A549 (cell line): ENCODE results near the gene LRP1. TPM values are rescaled to one million over a fixed set of nuclear protein-coding genes. Genes with fewer than 3 reads are reported as not detected.

Experiments used
- ATAC-seq, 2 experiments: fragments of 200-7000 bp in 1 of 2; fragments of >200 bp in 1 of 2; cut with Nextera tagmentation in 1 of 2; cut with Tn5 transposase in 1 of 2; 3 replicates each; pipeline versions ENCODE4 v1.8.0 to v1.9.1; 2018 to 2020; ENCODE audit warnings: mild to moderate bottlenecking in 1 of 2, moderate library complexity in 1 of 2
- CTCF ChIA-PET: fragments of 300-600 bp; sonication (Branson Sonifier 250); formaldehyde crosslinking; extraction: SDS; loops from one replicate; lab custom pipeline; 2021; ENCODE audit warnings: antibody characterized with exemption, inconsistent platforms; lab: Yijun Ruan, JAX
- POLR2A ChIA-PET: fragments of 350-600 bp; formaldehyde crosslinking; extraction: SDS; loops from one replicate; lab custom pipeline; 2021; ENCODE audit warnings: antibody characterized with exemption, inconsistent platforms; lab: Yijun Ruan, JAX
- DNase-seq, 2 experiments: peaks; one replicate each; pipeline versions ENCODE4 v3.0.0 to v3.0.0-alpha.2; 2011 to 2016; ENCODE audit warnings: low read depth in 1 of 2, low spot score in 1 of 2
- FAIRE-seq: peaks from 2 replicates; lab custom pipeline; 2011; peaks lifted over from hg19 to GRCh38; lab: Jason Lieb, UNC
- H3K27ac ChIP-seq, 2 experiments: fragments of >200 bp; sonication (Bioruptor Twin); formaldehyde crosslinking; 3 replicates each; pipeline ENCODE4 v1.5.1; 2016 to 2017
- H3K4me1 ChIP-seq: fragments of >200 bp; sonication (Bioruptor Twin); formaldehyde crosslinking; 3 replicates; pipeline ENCODE4 v1.6.1; 2016
- H3K4me2 ChIP-seq: fragments of >200 bp; sonication (Bioruptor Twin); formaldehyde crosslinking; 3 replicates; pipeline ENCODE4 v1.6.1; 2016
- H3K4me3 ChIP-seq: fragments of >200 bp; sonication (Bioruptor Twin); formaldehyde crosslinking; 3 replicates; pipeline ENCODE4 v1.5.1; 2016
- H3K9me3 ChIP-seq: fragments of >200 bp; sonication (Bioruptor Twin); formaldehyde crosslinking; 3 replicates; pipeline ENCODE4 v1.6.1; 2016
- CBX8 ChIP-seq: fragments of 200-600 bp; sonication (generic); IDR thresholded peaks from 2 replicates; pipeline ENCODE4 v1.6.1; 2016
- CEBPB ChIP-seq, 2 experiments: fragments of >200 bp in 1 of 2; sonication (Bioruptor Twin) in 1 of 2; formaldehyde crosslinking in 1 of 2; IDR thresholded peaks; 2 replicates each; pipeline ENCODE4 v1.6.1; 2012 to 2016
- CHD2 ChIP-seq: fragments of 150-350 bp; IDR thresholded peaks from 2 replicates; pipeline ENCODE4 v1.6.1; 2014; ENCODE audit warnings: low read length; ENCODE audit not compliant: partially characterized antibody
- CHD4 ChIP-seq: fragments of 200-600 bp; sonication (generic); IDR thresholded peaks from 2 replicates; pipeline ENCODE4 v1.6.1; 2016; ENCODE audit warnings: antibody characterized with exemption, mild to moderate bottlenecking, borderline replicate concordance
- EHF ChIP-seq: fragments of 250-450 bp; sonication (Bioruptor Pico); IDR thresholded peaks from 2 replicates; pipeline ENCODE4 v1.5.0; 2020; ENCODE audit warnings: mild to moderate bottlenecking
- EHMT2 ChIP-seq: fragments of 200-600 bp; sonication (generic); IDR thresholded peaks from 2 replicates; pipeline ENCODE4 v1.6.1; 2016; ENCODE audit warnings: antibody characterized with exemption, low read depth, mild to moderate bottlenecking, moderate library complexity
- EP300 ChIP-seq, 2 experiments: fragments of >200 bp; sonication (Bioruptor Twin); formaldehyde crosslinking; IDR thresholded peaks; 2 replicates in 1 of 2; 3 replicates in 1 of 2; pipeline ENCODE4 v1.6.1; 2016 to 2017
- ESRRA ChIP-seq: fragments of 150-350 bp; IDR thresholded peaks from 2 replicates; pipeline ENCODE4 v1.6.1; 2014; ENCODE audit warnings: mild to moderate bottlenecking, low read length, borderline replicate concordance
- GATA3 ChIP-seq: IDR thresholded peaks from 2 replicates; pipeline ENCODE4 v1.6.1; 2012; ENCODE audit warnings: borderline replicate concordance
- HOXB13 ChIP-seq: fragments of 250-450 bp; sonication (Bioruptor Pico); IDR thresholded peaks from 2 replicates; pipeline ENCODE4 v1.5.0; 2020; ENCODE audit warnings: low read depth, mild to moderate bottlenecking, moderate library complexity
- KDM1A ChIP-seq: fragments of 200-600 bp; sonication (generic); IDR thresholded peaks from 2 replicates; pipeline ENCODE4 v1.6.1; 2016; ENCODE audit warnings: low read depth, mild to moderate bottlenecking
- KDM5A ChIP-seq: fragments of 200-600 bp; sonication (generic); IDR thresholded peaks from 2 replicates; pipeline ENCODE4 v1.6.1; 2016; ENCODE audit warnings: antibody characterized with exemption, mild to moderate bottlenecking
- MAFK ChIP-seq: fragments of 450-650 bp; IDR thresholded peaks from 2 replicates; pipeline ENCODE4 v1.6.1; 2014; ENCODE audit not compliant: partially characterized antibody
- MAZ ChIP-seq: fragments of 150-350 bp; IDR thresholded peaks from 2 replicates; pipeline ENCODE4 v1.6.1; 2014; ENCODE audit warnings: antibody characterized with exemption, low read depth, low read length, borderline replicate concordance
- NPAS2 ChIP-seq: fragments of 250-450 bp; sonication (Bioruptor Pico); IDR thresholded peaks from 2 replicates; pipeline ENCODE4 v1.8.0; 2022; ENCODE audit warnings: mild to moderate bottlenecking, moderate library complexity, borderline replicate concordance
- PHF8 ChIP-seq: fragments of 200-600 bp; sonication (generic); IDR thresholded peaks from 2 replicates; pipeline ENCODE4 v1.6.1; 2016; ENCODE audit warnings: low read depth, mild to moderate bottlenecking, antibody characterized with exemption, moderate library complexity, borderline replicate concordance
- RAD21 ChIP-seq, 2 experiments: fragments of >200 bp in 1 of 2; sonication (Bioruptor Twin) in 1 of 2; formaldehyde crosslinking in 1 of 2; IDR thresholded peaks in 1 of 2; conservative IDR thresholded peaks in 1 of 2; 2 replicates in 1 of 2; 3 replicates in 1 of 2; pipeline ENCODE4 v1.6.1; 2012 to 2018; ENCODE audit warnings: inconsistent platforms in 1 of 2
- RCOR1 ChIP-seq: fragments of 150-350 bp; IDR thresholded peaks from 2 replicates; pipeline ENCODE4 v1.6.1; 2014; ENCODE audit warnings: antibody characterized with exemption, low read length, low read depth
- RFX5 ChIP-seq: fragments of 450-650 bp; IDR thresholded peaks from 2 replicates; pipeline ENCODE4 v1.7.1; 2014; ENCODE audit warnings: antibody characterized with exemption, mild to moderate bottlenecking, moderate library complexity
- SREBF2 ChIP-seq: fragments of 450-650 bp; IDR thresholded peaks from 2 replicates; pipeline ENCODE4 v1.6.1; 2014; ENCODE audit warnings: mild to moderate bottlenecking, moderate library complexity
- ZFP36 ChIP-seq: fragments of 450-650 bp; IDR thresholded peaks from 2 replicates; pipeline ENCODE4 v1.6.1; 2014; ENCODE audit warnings: borderline replicate concordance; ENCODE audit not compliant: partially characterized antibody
- ZNF302 ChIP-seq: fragments of 250-450 bp; sonication (Bioruptor Pico); IDR thresholded peaks from 2 replicates; pipeline ENCODE4 v1.9.0; 2021; ENCODE audit warnings: inconsistent platforms, mild to moderate bottlenecking, moderate library complexity
- WGBS: methylation state at CpG from one replicate; pipeline ENCODE4 v1.1.6; 2017; ENCODE audit errors: missing lambda C conversion rate; 5-methylcytosine and 5-hydroxymethylcytosine counted together
- polyA plus RNA-seq, 4 experiments: library from polyadenylated mRNA; depleted of rRNA in 3 of 4; stranded (reverse); fragments of >200 nt; fragmentation: RNase III in 1 of 4; extraction: RNeasy Plus Mini Kit Qiagen cat#74134 plus additional on column Dnase treatment in 1 of 4; gene quantifications; 2 replicates in 3 of 4; 3 replicates in 1 of 4; pipeline ENCODE4 v1.2.3, GENCODE V29; 2011 to 2017
- TF ChIP-seq, protein P1 (sequence below): fragments of >200 bp; sonication (Bioruptor Twin); formaldehyde crosslinking; IDR thresholded peaks from 3 replicates; pipeline ENCODE4 v1.6.1; 2016
- TF ChIP-seq, protein P2 (sequence below): fragments of 200-600 bp; sonication (generic); IDR thresholded peaks from 2 replicates; pipeline ENCODE4 v1.6.1; 2016; ENCODE audit warnings: antibody characterized with exemption, mild to moderate bottlenecking, moderate library complexity
- TF ChIP-seq, protein P3 (sequence below): fragments of 450-650 bp; IDR thresholded peaks from 2 replicates; pipeline ENCODE4 v1.6.1; 2014; ENCODE audit warnings: antibody characterized with exemption
- TF ChIP-seq, protein P4 (sequence below): fragments of 150-350 bp; IDR thresholded peaks from 2 replicates; pipeline ENCODE4 v1.6.1; 2014; ENCODE audit warnings: low read depth, mild to moderate bottlenecking, low read length

The LRP1 gene
- polyA plus RNA-seq, 2 of the 4 experiments (the other 2 are of a cell fraction): 5.6 to 9.4 TPM

DNA sequence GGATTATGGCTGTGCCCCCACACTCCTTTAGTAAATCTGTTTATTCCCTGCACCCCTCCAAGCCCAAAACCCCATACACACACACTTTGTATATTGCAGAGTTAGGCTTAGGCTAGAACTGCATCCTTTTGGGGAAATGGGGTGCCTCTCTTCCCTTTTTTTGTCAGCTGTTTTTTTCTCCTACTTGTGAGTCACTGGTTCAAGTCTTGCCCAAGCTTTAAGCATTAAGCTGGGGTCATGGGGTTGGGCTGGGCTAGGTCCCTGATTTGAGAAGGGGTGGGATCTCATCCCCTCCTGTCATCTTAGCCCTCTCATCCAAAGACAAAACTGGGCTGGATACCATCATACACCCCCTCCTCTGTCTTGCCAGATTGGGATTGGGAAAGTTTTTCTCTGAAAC, 1.6 kb downstream of the LRP1 start:
- ChIA-PET POLR2A (no interaction called here), CTCF (interaction anchor here (0.9 to 20.0 kb wide), 6 partner anchors 12 to 84 kb away, joined by 3 to 1152 read pairs (median 4); no protein-coding TSS in a partner anchor)
- Histone ChIP-seq H3K4me3 (no peak overlapping the region), H3K4me2 (peak overlapping the region; percentile 90), H3K4me1 (peaks cover 43% of the 10 kb centered on the region; the same call in 2 of the 3 replicates), H3K27ac (peak overlapping the region in 1 of 2 experiments; percentile 97; a peak in 3 of 6 replicates), H3K9me3 (no peaks in the 10 kb centered on the region)
- no peak for FAIRE-seq
- no peak for DNase-seq
- TF ChIP-seq CBX8 (no peak), HOXB13 (CRISPR knock-in tag) (no peak), EP300 (IDR thresholded peaks at IDR 0.05) (no peak), EHF (CRISPR knock-in tag) (no peak), NPAS2 (CRISPR knock-in tag) (no peak), ZNF302 (CRISPR knock-in tag) (no peak), MAZ (no peak)
- TF ChIP-seq, protein P1, sequence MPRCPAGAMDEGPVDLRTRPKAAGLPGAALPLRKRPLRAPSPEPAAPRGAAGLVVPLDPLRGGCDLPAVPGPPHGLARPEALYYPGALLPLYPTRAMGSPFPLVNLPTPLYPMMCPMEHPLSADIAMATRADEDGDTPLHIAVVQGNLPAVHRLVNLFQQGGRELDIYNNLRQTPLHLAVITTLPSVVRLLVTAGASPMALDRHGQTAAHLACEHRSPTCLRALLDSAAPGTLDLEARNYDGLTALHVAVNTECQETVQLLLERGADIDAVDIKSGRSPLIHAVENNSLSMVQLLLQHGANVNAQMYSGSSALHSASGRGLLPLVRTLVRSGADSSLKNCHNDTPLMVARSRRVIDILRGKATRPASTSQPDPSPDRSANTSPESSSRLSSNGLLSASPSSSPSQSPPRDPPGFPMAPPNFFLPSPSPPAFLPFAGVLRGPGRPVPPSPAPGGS: no peak
- no peak for ATAC-seq

DNA sequence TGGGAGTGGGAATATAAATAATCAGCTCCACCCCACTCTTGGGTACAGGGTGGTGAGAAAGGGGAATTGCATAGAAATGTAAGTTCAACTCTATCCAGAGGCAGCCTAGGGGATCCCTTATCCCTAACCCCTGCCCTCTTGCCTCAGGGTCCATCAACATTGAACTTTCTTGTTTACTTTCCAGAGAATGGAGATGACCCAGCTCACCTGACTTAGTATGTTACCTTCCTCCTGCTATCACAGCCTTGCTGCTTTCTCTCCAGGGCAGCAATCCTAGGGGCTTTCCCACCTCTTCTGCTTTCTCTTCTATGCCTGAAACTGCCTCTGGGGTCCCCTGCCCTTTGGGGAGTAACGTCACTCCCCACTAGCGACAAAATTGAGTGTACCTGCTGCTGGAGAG, 2.7 kb downstream of the LRP1 start:
- ChIA-PET CTCF (interaction anchor here (0.7 to 20.0 kb wide), 11 partner anchors 9 to 108 kb away, joined by 3 to 1152 read pairs (median 4); partner anchors contain the start of gene STAT6), POLR2A (no interaction called here)
- H3K27ac ChIP-seq: no peak overlapping the region
- WGBS: 96% methylated on average over 2 of the region's 2 CpGs
- no peak for FAIRE-seq
- TF ChIP-seq RAD21 (conservative IDR thresholded peaks at IDR 0.05 in 1 of 2, IDR thresholded peaks at IDR 0.05 in 1 of 2): no peak
- TF ChIP-seq MAZ: no peak
- no peak for TF ChIP-seq ESRRA
- no peak for TF ChIP-seq GATA3
- TF ChIP-seq RCOR1: no peak
- TF ChIP-seq SREBF2: no peak
- TF ChIP-seq, protein P2, sequence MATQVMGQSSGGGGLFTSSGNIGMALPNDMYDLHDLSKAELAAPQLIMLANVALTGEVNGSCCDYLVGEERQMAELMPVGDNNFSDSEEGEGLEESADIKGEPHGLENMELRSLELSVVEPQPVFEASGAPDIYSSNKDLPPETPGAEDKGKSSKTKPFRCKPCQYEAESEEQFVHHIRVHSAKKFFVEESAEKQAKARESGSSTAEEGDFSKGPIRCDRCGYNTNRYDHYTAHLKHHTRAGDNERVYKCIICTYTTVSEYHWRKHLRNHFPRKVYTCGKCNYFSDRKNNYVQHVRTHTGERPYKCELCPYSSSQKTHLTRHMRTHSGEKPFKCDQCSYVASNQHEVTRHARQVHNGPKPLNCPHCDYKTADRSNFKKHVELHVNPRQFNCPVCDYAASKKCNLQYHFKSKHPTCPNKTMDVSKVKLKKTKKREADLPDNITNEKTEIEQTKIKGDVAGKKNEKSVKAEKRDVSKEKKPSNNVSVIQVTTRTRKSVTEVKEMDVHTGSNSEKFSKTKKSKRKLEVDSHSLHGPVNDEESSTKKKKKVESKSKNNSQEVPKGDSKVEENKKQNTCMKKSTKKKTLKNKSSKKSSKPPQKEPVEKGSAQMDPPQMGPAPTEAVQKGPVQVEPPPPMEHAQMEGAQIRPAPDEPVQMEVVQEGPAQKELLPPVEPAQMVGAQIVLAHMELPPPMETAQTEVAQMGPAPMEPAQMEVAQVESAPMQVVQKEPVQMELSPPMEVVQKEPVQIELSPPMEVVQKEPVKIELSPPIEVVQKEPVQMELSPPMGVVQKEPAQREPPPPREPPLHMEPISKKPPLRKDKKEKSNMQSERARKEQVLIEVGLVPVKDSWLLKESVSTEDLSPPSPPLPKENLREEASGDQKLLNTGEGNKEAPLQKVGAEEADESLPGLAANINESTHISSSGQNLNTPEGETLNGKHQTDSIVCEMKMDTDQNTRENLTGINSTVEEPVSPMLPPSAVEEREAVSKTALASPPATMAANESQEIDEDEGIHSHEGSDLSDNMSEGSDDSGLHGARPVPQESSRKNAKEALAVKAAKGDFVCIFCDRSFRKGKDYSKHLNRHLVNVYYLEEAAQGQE: no peak
- no peak for TF ChIP-seq PHF8
- TF ChIP-seq MAFK: no peak
- no peak for TF ChIP-seq EP300 (IDR thresholded peaks at IDR 0.05)
- TF ChIP-seq, all 56 proteins: peak for 0
- ATAC-seq (no peak), DNase-seq (no peak)
- Histone ChIP-seq H3K4me3 (no peak overlapping the region), H3K4me2 (no peak overlapping the region), H3K4me1 (peaks cover 43% of the 10 kb centered on the region; the same call in 2 of the 3 replicates), H3K9me3 (no peaks in the 10 kb centered on the region)

DNA sequence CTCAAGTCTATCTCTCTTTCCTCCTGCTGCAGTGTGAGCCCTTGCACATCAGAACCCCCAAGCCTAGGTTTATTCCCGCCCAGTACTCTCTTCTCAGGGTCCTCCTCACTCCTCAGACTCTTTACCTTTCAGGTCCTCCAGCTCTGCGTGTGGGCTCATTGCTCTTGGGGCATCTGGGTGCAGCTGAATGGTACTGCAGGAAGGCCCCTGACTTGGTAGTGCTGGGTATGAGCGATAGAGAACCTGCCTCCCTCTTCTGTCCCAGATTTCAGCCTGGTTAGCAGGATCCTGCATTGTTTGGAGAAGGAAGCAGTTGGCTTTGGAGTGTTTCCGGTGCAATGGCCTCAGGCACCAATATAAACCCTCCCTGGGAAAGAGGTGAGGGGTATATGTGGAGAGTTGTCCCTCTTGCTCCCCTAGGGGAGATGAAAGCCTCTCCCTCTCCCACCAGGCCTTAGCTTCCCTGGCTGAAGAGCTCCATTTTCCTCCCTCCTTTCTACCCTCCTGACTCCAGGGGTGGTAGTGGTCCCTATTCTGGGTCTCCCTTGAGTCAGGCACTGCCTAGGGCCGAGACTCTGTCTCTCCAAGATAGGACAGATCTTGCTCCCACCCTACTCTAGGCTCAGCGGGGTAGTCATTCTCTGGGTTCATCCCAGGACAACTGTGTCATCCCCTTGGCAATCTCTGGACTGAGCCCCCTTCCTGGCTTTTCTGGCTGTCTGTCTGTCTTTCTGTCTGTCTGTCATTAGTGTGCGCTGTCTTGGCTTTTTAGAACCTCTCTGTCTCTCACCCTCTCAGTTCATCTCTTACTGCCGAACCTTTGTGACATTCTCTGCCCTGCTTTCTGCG, 3.8 kb downstream of the LRP1 start:
- DNase-seq (no peak), ATAC-seq (no peak), FAIRE-seq (no peak)
- ChIA-PET CTCF (interaction anchor here (0.6 to 20.0 kb wide), 8 partner anchors 9 to 129 kb away, joined by 3 to 1152 read pairs (median 5); partner anchors contain the start of gene STAT6), POLR2A (no interaction called here)
- Histone ChIP-seq H3K4me3 (no peak overlapping the region), H3K4me1 (peaks cover 38% of the 10 kb centered on the region; the same call in 2 of the 3 replicates), H3K27ac (peak overlapping the region in 1 of 2 experiments; percentile 57; a peak in 3 of 6 replicates), H3K9me3 (no peaks in the 10 kb centered on the region), H3K4me2 (no peak overlapping the region)
- WGBS: 82% methylated on average over 9 of the region's 9 CpGs
- no peak for TF ChIP-seq CBX8
- no peak for TF ChIP-seq KDM1A
- no peak for TF ChIP-seq NPAS2 (CRISPR knock-in tag)
- TF ChIP-seq CEBPB (IDR thresholded peaks at IDR 0.05): no peak
- TF ChIP-seq RCOR1: no peak
- no peak for TF ChIP-seq RFX5
- TF ChIP-seq, protein P3, sequence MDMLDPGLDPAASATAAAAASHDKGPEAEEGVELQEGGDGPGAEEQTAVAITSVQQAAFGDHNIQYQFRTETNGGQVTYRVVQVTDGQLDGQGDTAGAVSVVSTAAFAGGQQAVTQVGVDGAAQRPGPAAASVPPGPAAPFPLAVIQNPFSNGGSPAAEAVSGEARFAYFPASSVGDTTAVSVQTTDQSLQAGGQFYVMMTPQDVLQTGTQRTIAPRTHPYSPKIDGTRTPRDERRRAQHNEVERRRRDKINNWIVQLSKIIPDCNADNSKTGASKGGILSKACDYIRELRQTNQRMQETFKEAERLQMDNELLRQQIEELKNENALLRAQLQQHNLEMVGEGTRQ: no peak
- no peak for TF ChIP-seq CHD2
- no peak for TF ChIP-seq CHD4
- no peak for TF ChIP-seq ZNF302 (CRISPR knock-in tag)
- no peak for TF ChIP-seq KDM5A
- TF ChIP-seq ZFP36: no peak
- TF ChIP-seq, protein P4, sequence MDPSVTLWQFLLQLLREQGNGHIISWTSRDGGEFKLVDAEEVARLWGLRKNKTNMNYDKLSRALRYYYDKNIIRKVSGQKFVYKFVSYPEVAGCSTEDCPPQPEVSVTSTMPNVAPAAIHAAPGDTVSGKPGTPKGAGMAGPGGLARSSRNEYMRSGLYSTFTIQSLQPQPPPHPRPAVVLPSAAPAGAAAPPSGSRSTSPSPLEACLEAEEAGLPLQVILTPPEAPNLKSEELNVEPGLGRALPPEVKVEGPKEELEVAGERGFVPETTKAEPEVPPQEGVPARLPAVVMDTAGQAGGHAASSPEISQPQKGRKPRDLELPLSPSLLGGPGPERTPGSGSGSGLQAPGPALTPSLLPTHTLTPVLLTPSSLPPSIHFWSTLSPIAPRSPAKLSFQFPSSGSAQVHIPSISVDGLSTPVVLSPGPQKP: no peak
- TF ChIP-seq EHMT2: no peak
